HG03196 (cell line): ENCODE data around the gene HSD17B2.

Experiments used
- ATAC-seq: cut with Tn5 transposase; IDR thresholded peaks from one replicate; pipeline ENCODE4 v1.9.1; 2021; ENCODE audit not compliant: unreplicated experiment

HSD17B2 gene

GRCh38 chr16:82047374-82047773 lies 12.3 kb downstream of the HSD17B2 start:
- ATAC-seq: no peak

- ATAC-seq: no peak
These were observed 12.7 kb downstream of the HSD17B2 start for GRCh38 chr16:82047787-82048186.

- no peak for ATAC-seq
These were observed 14.4 kb downstream of the HSD17B2 start for GRCh38 chr16:82049484-82049883.

GRCh38 chr16:82050506-82050905 lies 15.5 kb downstream of the HSD17B2 start:
- ATAC-seq: no peak

GRCh38 chr16:82050909-82051357 lies 15.9 kb downstream of the HSD17B2 start:
- ATAC-seq: no peak

GRCh38 chr16:82051656-82052055 lies 16.6 kb downstream of the HSD17B2 start:
- no peak for ATAC-seq

- no peak for ATAC-seq
These were observed 20.1 kb downstream of the HSD17B2 start for GRCh38 chr16:82055117-82055516.

GRCh38 chr16:82055728-82056549 lies 20.9 kb downstream of the HSD17B2 start:
- no peak for ATAC-seq

- ATAC-seq: no peak
These were observed 21.5 kb downstream of the HSD17B2 start for GRCh38 chr16:82056550-82056896.

- ATAC-seq: no peak
These were observed 24.3 kb downstream of the HSD17B2 start for GRCh38 chr16:82059161-82059982.

GRCh38 chr16:82059983-82060421 lies 24.9 kb downstream of the HSD17B2 start:
- ATAC-seq: no peak

GRCh38 chr16:82061861-82062525 lies 26.9 kb downstream of the HSD17B2 start:
- ATAC-seq: no peak

- ATAC-seq: no peak
These were observed 27.6 kb downstream of the HSD17B2 start for GRCh38 chr16:82062645-82063058.

- ATAC-seq: no peak
These were observed 28.5 kb downstream of the HSD17B2 start for GRCh38 chr16:82063456-82064082.

GRCh38 chr16:82067042-82067803 lies 32.2 kb downstream of the HSD17B2 start:
- ATAC-seq: no peak

GRCh38 chr16:82067804-82068325 lies 32.8 kb downstream of the HSD17B2 start:
- no peak for ATAC-seq

GRCh38 chr16:82070656-82071369 lies 35.8 kb downstream of the HSD17B2 start:
- ATAC-seq: no peak

GRCh38 chr16:82071421-82071820 lies 36.4 kb downstream of the HSD17B2 start:
- ATAC-seq: no peak

- no peak for ATAC-seq
These were observed 37.3 kb downstream of the HSD17B2 start for GRCh38 chr16:82072313-82072712.
